ENCODE measurements around the gene CENPX. TPM values are rescaled to one million over a fixed set of nuclear protein-coding genes. Genes with fewer than 3 reads are reported as not detected.

CENPX gene
- total RNA-seq, 2 experiments from 2014 or later: 83.0 to 85.8 TPM

DNA sequence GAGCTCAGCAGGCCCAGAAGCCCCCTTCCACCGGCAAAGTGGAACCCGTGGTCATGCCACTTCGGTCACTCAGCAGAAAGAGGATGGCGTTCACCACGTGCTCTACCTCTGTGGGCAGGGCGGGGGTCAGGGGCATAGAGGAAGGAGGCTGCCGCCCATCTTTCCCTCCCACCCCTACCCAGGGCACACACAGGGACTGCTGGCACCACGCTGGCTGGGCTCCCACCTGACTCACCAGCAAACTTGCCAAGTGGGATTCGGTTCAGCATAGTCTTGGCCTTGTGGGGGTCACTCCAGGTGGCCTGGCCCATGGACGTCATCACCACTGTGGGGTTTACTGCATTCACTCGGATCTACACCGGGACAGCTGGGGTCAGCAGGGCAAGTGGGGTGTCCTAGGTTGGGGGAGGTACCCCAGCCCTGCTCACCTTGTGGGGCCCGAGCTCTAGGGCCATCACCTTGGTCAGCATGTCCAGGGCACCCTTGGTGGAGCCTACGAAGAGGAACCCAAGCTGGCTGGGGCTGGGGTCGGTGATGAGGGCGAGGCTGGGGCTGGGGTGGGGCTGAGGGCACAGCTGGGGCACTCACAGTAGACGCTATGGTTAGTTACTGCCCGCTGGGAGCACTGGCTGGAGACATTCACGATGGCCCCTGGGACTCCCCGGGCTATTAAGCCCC, 13.4 kb upstream of the CENPX start:
- ChIA-PET POLR2A (interaction anchor here (1.3 kb wide), 1 partner anchor 29 kb away, joined by 5 read pairs; the partner anchor contains the start of gene DUS1L), CTCF (interaction anchor here (0.6 to 1.6 kb wide), 6 partner anchors 13 to 118 kb away, joined by 3 to 5 read pairs (median 3); partner anchors contain the start of genes CENPX and LRRC45)
- Mint-ChIP-seq H3K36me3 (peaks cover 6% of the 10 kb centered on the region), H3K9me3 (no peaks in the 10 kb centered on the region), H3K27ac (no peak overlapping the region), H3K27me3 (no peaks in the 10 kb centered on the region), H3K4me1 (ENCODE audit: low read depth) (peaks cover 19% of the 10 kb centered on the region), H3K4me3 (peak overlapping the region; percentile 83)
- DNase-seq: no peak
- intact Hi-C loops (cut with micrococcal nuclease): loop anchor here (2.0 to 10.0 kb wide), 2 partner anchors 13 to 379 kb away; partner anchors contain the start of genes CENPX, HEXD, LRRC45 and OGFOD3

DNA sequence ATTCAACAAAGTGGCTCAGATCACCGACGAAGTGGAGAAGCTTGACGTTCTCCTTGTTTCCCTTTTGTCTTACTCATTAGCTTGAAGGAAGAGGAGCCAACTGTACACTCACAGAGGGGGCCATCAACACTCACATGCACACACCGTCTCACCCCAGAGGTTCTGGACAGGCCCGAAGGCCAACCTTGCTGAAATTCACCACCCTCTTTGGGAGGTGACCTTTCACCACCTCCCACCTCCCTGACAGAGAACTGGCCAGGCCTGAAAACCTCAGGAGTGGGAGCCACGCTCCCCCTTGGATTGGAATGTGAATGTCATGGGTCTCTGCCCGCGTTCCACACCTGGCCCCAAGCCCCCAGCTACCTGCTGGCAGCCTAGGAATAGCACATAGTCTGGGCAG, 12.8 kb upstream of the CENPX start:
- CTCF ChIA-PET: interaction anchor here (0.8 to 1.6 kb wide), 3 partner anchors 75 to 119 kb away, joined by 3 to 5 read pairs (median 3); no protein-coding TSS in a partner anchor
- H3K27me3 Mint-ChIP-seq: no peaks in the 10 kb centered on the region
- POLR2A ChIA-PET: interaction anchor here (1.3 kb wide), 1 partner anchor 30 kb away, joined by 5 read pairs; the partner anchor contains the start of gene DUS1L
- H3K9me3 Mint-ChIP-seq: no peaks in the 10 kb centered on the region
- intact Hi-C loops (cut with micrococcal nuclease): loop anchor here (10.0 kb wide), 1 partner anchor 379 kb away; the partner anchor contains the start of genes HEXD and OGFOD3
- H3K36me3 Mint-ChIP-seq: peaks cover 7% of the 10 kb centered on the region
- peaks cover 21% of the 10 kb centered on the region for H3K4me1 Mint-ChIP-seq (ENCODE audit: low read depth)
- DNase-seq: no peak
- H3K4me3 Mint-ChIP-seq: peak overlapping the region; percentile 1
- no peak overlapping the region for H3K27ac Mint-ChIP-seq

DNA sequence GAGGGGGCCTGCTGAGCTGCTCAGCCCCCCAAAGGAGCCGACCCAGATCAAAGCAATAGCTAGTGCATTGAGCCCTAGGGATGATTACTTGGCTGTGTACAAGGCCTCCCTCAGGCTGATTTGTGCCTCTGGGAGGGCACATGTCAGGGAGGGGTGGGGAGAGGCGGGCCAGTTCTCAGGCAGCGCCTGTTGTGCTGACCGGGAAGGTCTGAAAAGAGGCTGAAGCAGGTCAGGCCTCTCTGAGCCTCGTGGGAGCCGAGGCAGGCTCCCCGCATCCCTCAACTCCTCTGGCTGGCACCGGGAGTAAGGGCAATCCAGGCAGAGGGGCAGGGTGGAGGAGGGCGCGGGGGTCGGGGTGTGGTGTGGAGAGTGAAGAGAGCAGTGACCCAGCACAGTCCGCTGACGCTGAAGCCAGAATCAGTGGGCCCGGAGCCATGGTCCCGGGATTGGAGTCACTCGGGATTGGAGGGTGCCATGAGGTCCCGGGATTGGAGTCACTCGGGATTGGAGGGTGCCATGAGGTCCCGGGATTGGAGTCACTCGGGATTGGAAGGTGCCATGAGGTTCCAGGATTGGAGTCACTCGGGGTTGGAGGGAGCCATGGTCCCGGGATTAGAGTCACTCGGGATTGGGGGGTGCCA, 11.8 kb upstream of the CENPX start:
- intact Hi-C loops (cut with micrococcal nuclease): loop anchor here (10.0 kb wide), 1 partner anchor 380 kb away; the partner anchor contains the start of genes HEXD and OGFOD3
- Mint-ChIP-seq H3K27me3 (no peaks in the 10 kb centered on the region), H3K9me3 (no peaks in the 10 kb centered on the region), H3K27ac (no peak overlapping the region), H3K4me3 (no peak overlapping the region), H3K36me3 (peaks cover 8% of the 10 kb centered on the region), H3K4me1 (ENCODE audit: low read depth) (peaks cover 25% of the 10 kb centered on the region)
- CTCF ChIA-PET: interaction anchor here (0.6 to 1.6 kb wide), 2 partner anchors 37 to 75 kb away, joined by 3 to 5 read pairs; no protein-coding TSS in a partner anchor
- POLR2A ChIA-PET: no interaction called here
- DNase-seq: no peak

DNA sequence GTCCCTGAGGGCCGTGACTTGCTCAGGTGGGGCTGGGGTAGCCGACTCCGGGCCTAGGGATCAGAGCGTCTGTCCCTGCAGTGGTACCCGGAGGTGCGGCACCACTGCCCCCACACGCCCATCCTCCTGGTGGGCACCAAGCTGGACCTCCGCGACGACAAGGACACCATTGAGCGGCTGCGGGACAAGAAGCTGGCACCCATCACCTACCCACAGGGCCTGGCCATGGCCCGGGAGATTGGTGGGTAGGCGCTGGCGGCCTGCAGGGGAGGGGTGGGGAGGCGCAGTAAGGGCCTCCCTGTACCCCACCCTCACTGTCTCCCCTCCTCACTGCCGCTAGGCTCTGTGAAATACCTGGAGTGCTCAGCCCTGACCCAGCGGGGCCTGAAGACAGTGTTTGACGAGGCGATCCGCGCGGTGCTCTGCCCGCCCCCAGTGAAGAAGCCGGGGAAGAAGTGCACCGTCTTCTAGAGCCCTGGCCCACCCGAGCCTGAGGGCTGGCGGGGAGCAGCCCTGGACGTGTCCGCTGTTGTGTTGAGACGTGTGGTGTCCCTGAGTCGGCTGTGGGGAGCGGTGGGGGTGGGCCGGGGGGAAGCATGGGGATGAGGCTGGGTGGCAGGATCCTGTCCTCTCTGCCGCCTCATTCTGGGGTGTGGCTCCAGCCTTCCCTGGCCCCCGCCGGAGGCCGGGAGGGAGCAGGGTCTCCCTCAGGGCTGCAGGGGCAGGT, 10.8 kb upstream of the CENPX start:
- DNase-seq: no peak
- H3K9me3 Mint-ChIP-seq: no peaks in the 10 kb centered on the region
- CTCF ChIA-PET: interaction anchor here (1.1 to 1.3 kb wide), 2 partner anchors 14 to 74 kb away, joined by 3 to 4 read pairs; no protein-coding TSS in a partner anchor

DNA sequence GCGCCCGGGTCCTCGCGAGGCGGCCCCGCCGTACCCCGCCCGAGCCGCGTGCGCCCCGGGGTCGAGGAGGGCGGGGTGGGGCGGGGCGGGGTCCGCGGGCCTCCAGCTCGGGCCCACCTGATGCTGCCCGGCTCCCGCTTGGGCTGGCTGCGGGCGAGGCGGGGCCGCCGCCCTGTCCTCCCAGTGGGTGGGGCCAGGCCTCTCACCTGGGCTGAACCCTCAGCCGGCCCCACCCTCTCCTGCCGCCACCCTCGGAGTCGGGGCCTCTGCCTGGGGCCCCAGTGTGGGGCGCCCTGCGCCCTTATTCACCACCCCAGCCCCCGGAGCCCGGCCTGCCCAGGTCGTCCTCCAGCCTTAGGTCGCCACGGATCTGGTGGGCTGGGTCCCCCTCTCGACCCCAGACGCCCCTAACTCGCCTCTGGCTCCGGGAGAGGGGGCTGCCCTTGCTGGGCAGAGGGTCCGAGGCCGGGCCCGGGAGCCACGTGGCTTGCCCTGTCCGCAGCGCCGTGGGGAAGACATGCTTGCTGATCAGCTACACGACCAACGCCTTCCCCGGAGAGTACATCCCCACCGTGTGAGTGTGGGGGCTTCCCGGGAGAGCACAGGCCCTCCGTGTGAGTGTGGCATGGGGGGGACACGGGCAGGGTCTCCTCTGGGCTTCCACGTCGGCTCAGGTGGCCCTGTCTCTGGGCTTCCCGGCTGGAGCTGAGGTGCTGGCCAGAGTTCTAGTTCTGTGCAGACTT, 9.4 kb upstream of the CENPX start:
- Mint-ChIP-seq H3K27ac (no peak overlapping the region), H3K27me3 (no peaks in the 10 kb centered on the region), H3K4me3 (peak overlapping the region; percentile 43), H3K9me3 (no peaks in the 10 kb centered on the region), H3K4me1 (ENCODE audit: low read depth) (peaks cover 19% of the 10 kb centered on the region), H3K36me3 (peaks cover 8% of the 10 kb centered on the region)
- ChIA-PET CTCF (interaction anchor here (0.5 to 4.9 kb wide), 5 partner anchors 11 to 421 kb away, joined by 3 to 54 read pairs (median 4); partner anchors contain the start of gene CENPX), POLR2A (no interaction called here)
- peak; percentile 60 for DNase-seq
- intact Hi-C loops (cut with micrococcal nuclease): loop anchor here (2.0 to 10.0 kb wide), 2 partner anchors 67 to 383 kb away; partner anchors contain the start of genes FASN, HEXD and OGFOD3

More for the DNA sequence above, 10.8 kb upstream of the CENPX start:
- H3K4me1 Mint-ChIP-seq (ENCODE audit: low read depth): peaks cover 24% of the 10 kb centered on the region
- H3K4me3 Mint-ChIP-seq: no peak overlapping the region
- H3K27me3 Mint-ChIP-seq: no peaks in the 10 kb centered on the region
- H3K27ac Mint-ChIP-seq: no peak overlapping the region
- H3K36me3 Mint-ChIP-seq: peaks cover 8% of the 10 kb centered on the region
- POLR2A ChIA-PET: no interaction called here
- intact Hi-C loops (cut with micrococcal nuclease): loop anchor here (10.0 kb wide), 1 partner anchor 381 kb away; the partner anchor contains the start of genes HEXD and OGFOD3

DNA sequence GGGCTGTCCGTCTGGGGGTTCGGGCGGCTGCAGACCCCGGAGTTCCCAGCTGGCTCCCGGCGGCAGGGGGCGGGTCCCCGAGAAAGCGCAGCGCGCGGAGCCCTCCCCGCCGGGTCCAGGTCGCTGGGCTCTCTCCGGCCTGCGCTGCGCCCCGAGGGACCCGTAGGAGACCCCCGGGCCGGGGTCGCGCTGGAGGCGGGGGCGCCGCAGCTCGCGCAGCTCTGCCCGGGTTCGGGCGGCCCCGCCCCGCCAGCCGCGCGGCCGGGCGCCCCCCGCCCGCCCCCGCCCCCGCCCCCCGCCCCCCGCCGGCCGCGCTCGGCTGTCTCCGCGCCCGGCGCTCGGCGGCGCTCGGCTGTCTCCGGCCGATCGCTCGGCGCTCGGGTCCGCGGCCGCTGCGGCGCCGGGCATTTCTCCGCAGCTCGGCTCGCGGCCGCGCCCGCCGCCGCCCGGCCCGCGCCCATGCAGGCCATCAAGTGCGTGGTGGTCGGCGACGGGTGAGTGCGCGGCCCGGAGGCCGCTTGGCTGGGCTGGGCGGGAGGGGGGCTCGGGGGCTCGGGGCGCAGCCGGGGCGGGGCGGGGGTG, 8.7 kb upstream of the CENPX start, which contains the start of gene RAC3:
RAC3 (plus strand) TSS at position 376 of the 582 bp plus-strand sequence; CDS start at position 460, 84 bp downstream.
- DNase-seq: no peak
- intact Hi-C loops (cut with micrococcal nuclease): loop anchor here (2.0 to 10.0 kb wide), 2 partner anchors 67 to 383 kb away; partner anchors contain the start of genes FASN, HEXD and OGFOD3
- Mint-ChIP-seq H3K27ac (no peak within 1 kb of the TSS), H3K27me3 (no peaks in the 10 kb centered on the region), H3K9me3 (no peaks in the 10 kb centered on the region), H3K36me3 (peaks cover 8% of the 10 kb centered on the region), H3K4me3 (peak within 1 kb of the TSS; percentile 76), H3K4me1 (ENCODE audit: low read depth) (peaks cover 14% of the 10 kb centered on the region)
- POLR2A ChIA-PET: no interaction called here
- CTCF ChIA-PET: interaction anchor here (1.0 to 4.9 kb wide), 11 partner anchors 11 to 383 kb away, joined by 3 to 54 read pairs (median 4); partner anchors contain the start of genes CENPX, GPS1 and RFNG

DNA sequence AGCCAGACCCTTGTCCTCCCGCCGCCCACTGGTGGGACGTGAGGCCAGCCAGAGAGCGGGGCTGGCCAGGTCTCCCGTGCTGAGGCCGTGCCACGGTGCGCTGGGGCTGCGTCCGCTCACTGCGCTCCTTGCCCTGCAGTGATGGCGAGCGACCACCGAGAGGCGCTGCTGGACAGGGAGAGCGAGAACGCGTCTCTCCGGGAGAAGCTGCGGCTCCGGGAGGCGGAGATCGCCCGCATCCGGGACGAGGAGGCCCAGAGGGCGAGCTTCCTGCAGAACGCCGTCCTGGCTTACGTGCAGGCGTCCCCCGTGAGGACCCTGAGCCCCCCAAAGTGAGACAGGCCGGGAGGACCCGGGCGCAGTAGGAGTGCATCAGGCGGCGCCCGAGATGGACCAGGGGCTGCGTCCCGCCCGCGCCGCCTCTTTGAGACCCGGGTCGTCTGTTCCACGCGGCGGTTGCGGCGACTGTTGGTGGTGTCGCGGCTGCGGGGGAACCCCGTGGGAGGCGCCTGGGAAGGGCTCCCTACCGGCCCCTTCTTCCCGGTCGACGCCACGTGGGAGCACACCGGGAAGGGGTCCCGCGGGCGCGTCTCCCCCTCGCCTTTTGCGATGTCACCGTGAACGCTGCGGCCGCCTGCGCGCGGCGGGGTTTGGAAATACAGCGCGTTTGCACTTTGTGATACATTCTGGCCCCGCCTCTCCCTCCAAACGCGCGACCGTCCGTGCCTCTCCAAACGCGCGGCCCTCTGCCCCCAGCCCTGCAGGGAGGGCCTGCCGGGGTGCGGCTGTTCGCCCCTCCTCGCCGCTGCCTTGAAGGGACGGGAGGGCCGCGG, 8.0 kb upstream of the CENPX start:
- Mint-ChIP-seq H3K27me3 (no peaks in the 10 kb centered on the region), H3K27ac (no peak overlapping the region), H3K36me3 (peaks cover 8% of the 10 kb centered on the region), H3K9me3 (no peaks in the 10 kb centered on the region), H3K4me3 (peak overlapping the region; percentile 76), H3K4me1 (ENCODE audit: low read depth) (peaks cover 13% of the 10 kb centered on the region)
- peak; percentile 89 for DNase-seq
- ChIA-PET CTCF (interaction anchor here (0.6 to 4.9 kb wide), 35 partner anchors 8 to 521 kb away, joined by 3 to 54 read pairs (median 4); partner anchors contain the start of genes CENPX, DCXR, DUS1L and FASN), POLR2A (interaction anchor here (0.6 to 1.6 kb wide), 4 partner anchors 13 to 268 kb away, joined by 3 to 6 read pairs (median 3); partner anchors contain the start of gene FASN)
- intact Hi-C loops (cut with micrococcal nuclease): loop anchor here (1.0 to 10.0 kb wide), 3 partner anchors 68 to 384 kb away; partner anchors contain the start of genes FASN, HEXD and OGFOD3

DNA sequence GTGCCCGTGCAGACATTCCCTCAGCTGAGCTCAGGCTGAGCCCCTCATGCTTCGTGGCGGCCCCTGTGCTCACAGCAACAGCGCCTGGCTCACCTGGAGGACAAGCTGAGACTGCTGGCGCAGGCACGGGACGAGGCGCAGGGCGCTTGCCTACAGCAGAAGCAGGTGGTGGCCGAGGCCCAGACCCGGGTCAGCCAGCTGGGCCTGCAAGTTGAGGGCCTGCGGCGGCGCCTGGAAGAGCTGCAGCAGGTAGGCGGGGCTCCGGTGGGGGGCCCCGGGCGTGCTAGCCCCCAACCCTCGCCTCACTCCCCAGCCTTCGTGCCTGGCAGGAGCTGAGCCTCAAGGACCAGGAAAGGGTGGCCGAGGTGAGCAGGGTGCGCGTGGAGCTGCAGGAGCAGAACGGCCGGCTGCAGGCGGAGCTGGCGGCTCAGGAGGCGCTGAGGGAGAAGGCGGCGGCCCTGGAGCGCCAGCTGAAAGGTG, 7.4 kb upstream of the CENPX start:
- H3K4me1 Mint-ChIP-seq (ENCODE audit: low read depth): peaks cover 9% of the 10 kb centered on the region
- no peak for DNase-seq
- ChIA-PET CTCF (interaction anchor here (0.6 to 4.9 kb wide), 27 partner anchors 8 to 521 kb away, joined by 3 to 54 read pairs (median 4); partner anchors contain the start of genes CENPX, DCXR, DUS1L and FASN), POLR2A (interaction anchor here (0.6 to 1.6 kb wide), 4 partner anchors 13 to 268 kb away, joined by 3 to 6 read pairs (median 3); partner anchors contain the start of gene FASN)
- no peaks in the 10 kb centered on the region for H3K27me3 Mint-ChIP-seq
- H3K27ac Mint-ChIP-seq: no peak overlapping the region
- no peaks in the 10 kb centered on the region for H3K9me3 Mint-ChIP-seq
- H3K4me3 Mint-ChIP-seq: no peak overlapping the region
- intact Hi-C loops (cut with micrococcal nuclease): loop anchor here (1.0 to 10.0 kb wide), 3 partner anchors 69 to 385 kb away; partner anchors contain the start of genes FASN, HEXD and OGFOD3
- H3K36me3 Mint-ChIP-seq: peaks cover 4% of the 10 kb centered on the region

DNA sequence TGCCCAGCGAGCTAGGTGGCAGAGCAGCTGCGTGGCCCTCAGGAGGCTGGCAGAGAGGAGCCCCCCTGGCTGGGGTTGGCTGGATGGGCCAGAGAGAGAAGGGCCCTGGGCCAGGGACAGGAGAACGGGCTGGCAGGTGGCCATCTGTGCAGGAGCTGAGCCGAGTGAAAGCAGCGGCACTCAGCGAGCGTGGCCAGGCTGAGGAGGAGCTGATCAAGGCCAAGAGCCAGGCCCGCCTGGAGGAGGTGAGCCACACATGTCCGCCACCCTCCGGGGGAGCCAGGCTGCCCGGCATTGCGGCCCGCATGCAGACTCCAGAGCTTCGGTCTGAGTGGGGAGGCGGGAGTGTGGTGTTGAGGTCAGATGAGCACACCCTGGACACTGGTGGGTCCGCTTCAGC, 6.7 kb upstream of the CENPX start:
- Mint-ChIP-seq H3K4me3 (peak overlapping the region; percentile 45), H3K27ac (no peak overlapping the region), H3K27me3 (no peaks in the 10 kb centered on the region), H3K4me1 (ENCODE audit: low read depth) (peaks cover 9% of the 10 kb centered on the region), H3K9me3 (no peaks in the 10 kb centered on the region), H3K36me3 (peaks cover 2% of the 10 kb centered on the region)
- POLR2A ChIA-PET: interaction anchor here (1.6 kb wide), 1 partner anchor 69 kb away, joined by 6 read pairs; the partner anchor contains the start of gene FASN
- no peak for DNase-seq
- intact Hi-C loops (cut with micrococcal nuclease): no loop called here
- CTCF ChIA-PET: interaction anchor here (1.3 to 4.9 kb wide), 9 partner anchors 9 to 207 kb away, joined by 4 to 54 read pairs (median 13); partner anchors contain the start of genes CENPX, DCXR and FASN

Measured in activated CD4-positive, alpha-beta memory T cell treated with anti-CD3 and anti-CD28 coated beads for 36 hours (primary cell).